ENCODE data around the gene ZNF514. TPM values are rescaled to one million over a fixed set of nuclear protein-coding genes. Genes with fewer than 3 reads are reported as not detected.

The ZNF514 gene
- total and polyA plus RNA-seq, 9 donors: 11.9 to 23.0 (median 17.1) TPM

- no peak for DNase-seq
- H3K27ac ChIP-seq (ENCODE audit: low read length): no peak overlapping the region
- no peak overlapping the region for H3K4me3 ChIP-seq (ENCODE audit: low read length)
- H3K36me3 ChIP-seq (ENCODE audit: control insufficient read depth, insufficient read depth, low read length): peaks cover 25% of the 10 kb centered on the region
- WGBS (ENCODE audit: insufficient coverage): 88% methylated on average over 3 of the region's 3 CpGs
- peaks cover 4% of the 10 kb centered on the region for H3K9me3 ChIP-seq (replicated peaks; ENCODE audit: control insufficient read depth, low read depth, low read length)
- no peaks in the 10 kb centered on the region for H3K4me1 ChIP-seq (ENCODE audit: control insufficient read depth, insufficient read depth, low read length)
- no peaks in the 10 kb centered on the region for H3K27me3 ChIP-seq (ENCODE audit: control insufficient read depth, insufficient read depth, low read length)
Observed at GRCh38 chr2:95185197-95185596, 25.5 kb upstream of the ZNF514 start.

- Histone ChIP-seq H3K4me1 (ENCODE audit: control insufficient read depth, insufficient read depth, low read length) (no peaks in the 10 kb centered on the region), H3K27ac (ENCODE audit: low read length) (no peak overlapping the region), H3K4me3 (ENCODE audit: low read length) (no peak overlapping the region), H3K36me3 (ENCODE audit: control insufficient read depth, insufficient read depth, low read length) (peaks cover 49% of the 10 kb centered on the region), H3K9me3 (replicated peaks; ENCODE audit: control insufficient read depth, low read depth, low read length) (peaks cover 4% of the 10 kb centered on the region), H3K27me3 (ENCODE audit: control insufficient read depth, insufficient read depth, low read length) (no peaks in the 10 kb centered on the region)
- 100% methylated on average over 4 of the region's 18 CpGs for WGBS (ENCODE audit: insufficient coverage)
- no peak for DNase-seq
Observed at GRCh38 chr2:95181774-95182173, 22.1 kb upstream of the ZNF514 start.

- peaks cover 4% of the 10 kb centered on the region for H3K9me3 ChIP-seq (replicated peaks; ENCODE audit: control insufficient read depth, low read depth, low read length)
- no peaks in the 10 kb centered on the region for H3K4me1 ChIP-seq (ENCODE audit: control insufficient read depth, insufficient read depth, low read length)
- 78% methylated on average over 7 of the region's 7 CpGs for WGBS (ENCODE audit: insufficient coverage)
- H3K4me3 ChIP-seq (ENCODE audit: low read length): no peak overlapping the region
- H3K27me3 ChIP-seq (ENCODE audit: control insufficient read depth, insufficient read depth, low read length): no peaks in the 10 kb centered on the region
- H3K27ac ChIP-seq (ENCODE audit: low read length): no peak overlapping the region
- peaks cover 54% of the 10 kb centered on the region for H3K36me3 ChIP-seq (ENCODE audit: control insufficient read depth, insufficient read depth, low read length)
- no peak for DNase-seq
Observed at GRCh38 chr2:95179451-95179850, 19.8 kb upstream of the ZNF514 start.

- 71% methylated on average over 1 of the region's 2 CpGs for WGBS (ENCODE audit: insufficient coverage)
- Histone ChIP-seq H3K4me3 (ENCODE audit: low read length) (no peak overlapping the region), H3K36me3 (ENCODE audit: control insufficient read depth, insufficient read depth, low read length) (peaks cover 19% of the 10 kb centered on the region), H3K27ac (ENCODE audit: low read length) (no peak overlapping the region), H3K9me3 (replicated peaks; ENCODE audit: control insufficient read depth, low read depth, low read length) (no peaks in the 10 kb centered on the region), H3K27me3 (ENCODE audit: control insufficient read depth, insufficient read depth, low read length) (no peaks in the 10 kb centered on the region), H3K4me1 (ENCODE audit: control insufficient read depth, insufficient read depth, low read length) (no peaks in the 10 kb centered on the region)
- DNase-seq: no peak
Observed at GRCh38 chr2:95174031-95174542, 14.4 kb upstream of the ZNF514 start.

GRCh38 chr2:95171902-95172301 is 12.3 kb upstream of the ZNF514 start:
- H3K27me3 ChIP-seq (ENCODE audit: control insufficient read depth, insufficient read depth, low read length): no peaks in the 10 kb centered on the region
- no peaks in the 10 kb centered on the region for H3K9me3 ChIP-seq (replicated peaks; ENCODE audit: control insufficient read depth, low read depth, low read length)
- no peaks in the 10 kb centered on the region for H3K4me1 ChIP-seq (ENCODE audit: control insufficient read depth, insufficient read depth, low read length)
- no peak for DNase-seq
- no peak overlapping the region for H3K4me3 ChIP-seq (ENCODE audit: low read length)
- H3K27ac ChIP-seq (ENCODE audit: low read length): no peak overlapping the region
- peaks cover 5% of the 10 kb centered on the region for H3K36me3 ChIP-seq (ENCODE audit: control insufficient read depth, insufficient read depth, low read length)
- 76% methylated on average over 6 of the region's 7 CpGs for WGBS (ENCODE audit: insufficient coverage)

GRCh38 chr2:95166065-95166763 is 6.6 kb upstream of the ZNF514 start:
- WGBS (ENCODE audit: insufficient coverage): 34% methylated on average over 4 of the region's 16 CpGs
- DNase-seq: no peak
- Histone ChIP-seq H3K4me1 (ENCODE audit: control insufficient read depth, insufficient read depth, low read length) (peaks cover 5% of the 10 kb centered on the region), H3K36me3 (ENCODE audit: control insufficient read depth, insufficient read depth, low read length) (peaks cover 3% of the 10 kb centered on the region), H3K27ac (ENCODE audit: low read length) (peak overlapping the region; percentile 99), H3K9me3 (replicated peaks; ENCODE audit: control insufficient read depth, low read depth, low read length) (no peaks in the 10 kb centered on the region), H3K4me3 (ENCODE audit: low read length) (peak overlapping the region; percentile 95), H3K27me3 (ENCODE audit: control insufficient read depth, insufficient read depth, low read length) (no peaks in the 10 kb centered on the region)

- Histone ChIP-seq H3K36me3 (ENCODE audit: control insufficient read depth, insufficient read depth, low read length) (peaks cover 3% of the 10 kb centered on the region), H3K9me3 (replicated peaks; ENCODE audit: control insufficient read depth, low read depth, low read length) (no peaks in the 10 kb centered on the region), H3K27ac (ENCODE audit: low read length) (peak within 1 kb of the TSS; percentile 99), H3K27me3 (ENCODE audit: control insufficient read depth, insufficient read depth, low read length) (no peaks in the 10 kb centered on the region), H3K4me3 (ENCODE audit: low read length) (peak within 1 kb of the TSS; percentile 95), H3K4me1 (ENCODE audit: control insufficient read depth, insufficient read depth, low read length) (peaks cover 5% of the 10 kb centered on the region)
- 1% methylated on average over 56 of the region's 56 CpGs for WGBS (ENCODE audit: insufficient coverage)
- DNase-seq: peak; percentile 100
Observed at GRCh38 chr2:95165371-95166064, 5.9 kb upstream of the ZNF514 start, which contains the start of gene ZNF2. Gene ZNF2 (plus strand): TSS chr2:95165809. CDS start chr2:95176227, 10,418 bp downstream.

GRCh38 chr2:95165030-95165370 is 5.4 kb upstream of the ZNF514 start:
- H3K4me1 ChIP-seq (ENCODE audit: control insufficient read depth, insufficient read depth, low read length): peaks cover 8% of the 10 kb centered on the region
- no peaks in the 10 kb centered on the region for H3K27me3 ChIP-seq (ENCODE audit: control insufficient read depth, insufficient read depth, low read length)
- no peaks in the 10 kb centered on the region for H3K9me3 ChIP-seq (replicated peaks; ENCODE audit: control insufficient read depth, low read depth, low read length)
- DNase-seq: no peak
- H3K4me3 ChIP-seq (ENCODE audit: low read length): peak overlapping the region; percentile 95
- H3K27ac ChIP-seq (ENCODE audit: low read length): peak overlapping the region; percentile 99
- 0% methylated on average over 6 of the region's 9 CpGs for WGBS (ENCODE audit: insufficient coverage)
- peaks cover 3% of the 10 kb centered on the region for H3K36me3 ChIP-seq (ENCODE audit: control insufficient read depth, insufficient read depth, low read length)

GRCh38 chr2:95158891-95159619 is 593 bp downstream of the ZNF514 start:
- peak; percentile 59 for DNase-seq
- Histone ChIP-seq H3K36me3 (ENCODE audit: control insufficient read depth, insufficient read depth, low read length) (peaks cover 34% of the 10 kb centered on the region), H3K9me3 (replicated peaks; ENCODE audit: control insufficient read depth, low read depth, low read length) (peaks cover 8% of the 10 kb centered on the region), H3K27ac (ENCODE audit: low read length) (peak overlapping the region; percentile 82), H3K4me1 (ENCODE audit: control insufficient read depth, insufficient read depth, low read length) (peaks cover 18% of the 10 kb centered on the region), H3K27me3 (ENCODE audit: control insufficient read depth, insufficient read depth, low read length) (no peaks in the 10 kb centered on the region), H3K4me3 (ENCODE audit: low read length) (peak overlapping the region; percentile 85)
- 2% methylated on average over 42 of the region's 58 CpGs for WGBS (ENCODE audit: insufficient coverage)

- Histone ChIP-seq H3K4me3 (ENCODE audit: low read length) (peak overlapping the region; percentile 85), H3K27me3 (ENCODE audit: control insufficient read depth, insufficient read depth, low read length) (no peaks in the 10 kb centered on the region), H3K4me1 (ENCODE audit: control insufficient read depth, insufficient read depth, low read length) (peaks cover 18% of the 10 kb centered on the region), H3K27ac (ENCODE audit: low read length) (no peak overlapping the region), H3K9me3 (replicated peaks; ENCODE audit: control insufficient read depth, low read depth, low read length) (peaks cover 11% of the 10 kb centered on the region), H3K36me3 (ENCODE audit: control insufficient read depth, insufficient read depth, low read length) (peaks cover 38% of the 10 kb centered on the region)
- 38% methylated on average over 7 of the region's 10 CpGs for WGBS (ENCODE audit: insufficient coverage)
- no peak for DNase-seq
Observed at GRCh38 chr2:95158441-95158840, 1.2 kb downstream of the ZNF514 start.
